Vagina (tissue), 2 donors: ENCODE data around the gene TRMT1L. TPM values are rescaled to one million over a fixed set of nuclear protein-coding genes. Genes with fewer than 3 reads are reported as not detected.

ENCODE experiments used
- DNase-seq, 2 donors: peaks; one replicate each; pipeline ENCODE4 v3.0.0-alpha.2; 2017; ENCODE audit errors: extremely low spot score in 2 of 2
- H3K27ac ChIP-seq: fragments of 200-600 bp; sonication (generic); one replicate; pipeline ENCODE4 v1.5.1; 2019
- H3K27me3 ChIP-seq: fragments of 200-600 bp; sonication (generic); one replicate; pipeline ENCODE4 v1.5.1; 2019
- H3K36me3 ChIP-seq, 2 donors: fragments of 200-600 bp; sonication (generic); one replicate each; pipeline ENCODE4 v1.5.1; 2017 to 2019
- H3K4me1 ChIP-seq: fragments of 200-600 bp; sonication (generic); one replicate; pipeline ENCODE4 v1.5.1; 2019
- H3K4me3 ChIP-seq, 2 donors: fragments of 200-600 bp; sonication (generic); 1 replicate in 1 of 2; 2 replicates in 1 of 2; pipeline ENCODE4 v1.5.1; 2016 to 2019
- H3K9me3 ChIP-seq: fragments of 200-600 bp; sonication (generic); one replicate; pipeline ENCODE4 v1.5.1; 2019
- POLR2A ChIP-seq, 2 donors: fragments of 450-650 bp; IDR thresholded peaks; one replicate each; pipeline ENCODE4 v1.6.1; 2017; ENCODE audit warnings: antibody characterized with exemption in 2 of 2, mild to moderate bottlenecking in 2 of 2, moderate library complexity in 2 of 2
- POLR2AphosphoS5 ChIP-seq, 2 donors: sonication (generic); formaldehyde crosslinking; IDR thresholded peaks; one replicate each; pipeline ENCODE4 v1.9.0; 2017; ENCODE audit warnings: antibody characterized with exemption in 2 of 2, mild to moderate bottlenecking in 2 of 2, low read depth in 1 of 2; ENCODE audit not compliant: insufficient read depth in 1 of 2
- intact Hi-C: fragments of 100-400 bp; cut with DNase I; formaldehyde crosslinking; loops from one replicate; pipeline ENCODE4 v1.15.1; 2023
- total RNA-seq: library from RNA; depleted of rRNA; stranded (reverse); fragments of >200 nt; gene quantifications from one replicate; pipeline ENCODE4 v1.2.3, GENCODE V29; 2016
- TF ChIP-seq, protein P1 (sequence below), 3 experiments: fragments of 450-650 bp in 2 of 3; fragments of 200-600 bp in 1 of 3; sonication (generic) in 1 of 3; IDR thresholded peaks; one replicate each; pipeline ENCODE4 v1.5.1; 2017 to 2019; ENCODE audit warnings: antibody characterized with exemption in 3 of 3, mild to moderate bottlenecking in 2 of 3, moderate library complexity in 2 of 3

TRMT1L gene
- total RNA-seq, 1 donor from 2014 or later, result 23.1 TPM

DNA sequence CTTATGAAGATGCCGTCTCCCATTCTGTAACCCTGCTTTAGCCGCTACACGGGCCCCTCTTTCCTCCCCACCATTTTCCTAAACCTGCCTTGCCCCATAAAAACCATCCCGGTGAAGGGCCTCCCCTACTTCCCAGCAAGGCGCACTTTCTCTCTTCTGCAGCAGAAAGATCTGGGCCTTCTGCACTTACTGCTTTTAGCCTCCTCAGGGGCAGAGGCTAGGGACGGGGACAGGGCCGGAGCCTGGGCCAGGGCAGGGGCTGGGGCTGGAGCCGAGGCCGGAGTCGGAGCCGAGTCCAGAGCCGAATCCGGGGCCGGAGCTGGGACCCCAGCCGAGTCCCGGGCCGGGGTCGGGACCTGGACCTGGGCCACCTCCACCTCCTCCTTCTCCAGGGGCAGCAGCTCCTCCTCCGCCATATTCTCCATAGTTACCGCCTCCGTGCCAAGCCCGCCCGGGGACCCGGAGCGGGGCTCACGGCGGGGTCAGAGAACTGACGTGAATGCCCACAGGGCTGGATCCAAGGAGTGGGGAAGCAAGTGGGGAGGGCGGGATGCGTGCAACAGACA is 382 bp downstream of the TRMT1L start:
- H3K9me3 ChIP-seq, result no peaks in the 10 kb centered on the region
- peak overlapping the region; percentile 99 for H3K27ac ChIP-seq
- H3K27me3 ChIP-seq, result no peaks in the 10 kb centered on the region
- intact Hi-C loops, result loop anchor here (10.0 kb wide), 1 partner anchor 772 kb away; the partner anchor contains the start of gene C1orf21
- H3K4me1 ChIP-seq, result peaks cover 44% of the 10 kb centered on the region
- H3K36me3 ChIP-seq, result peaks cover 0 to 4% of the 10 kb centered on the region in 2 donors
- TF ChIP-seq, protein P1, sequence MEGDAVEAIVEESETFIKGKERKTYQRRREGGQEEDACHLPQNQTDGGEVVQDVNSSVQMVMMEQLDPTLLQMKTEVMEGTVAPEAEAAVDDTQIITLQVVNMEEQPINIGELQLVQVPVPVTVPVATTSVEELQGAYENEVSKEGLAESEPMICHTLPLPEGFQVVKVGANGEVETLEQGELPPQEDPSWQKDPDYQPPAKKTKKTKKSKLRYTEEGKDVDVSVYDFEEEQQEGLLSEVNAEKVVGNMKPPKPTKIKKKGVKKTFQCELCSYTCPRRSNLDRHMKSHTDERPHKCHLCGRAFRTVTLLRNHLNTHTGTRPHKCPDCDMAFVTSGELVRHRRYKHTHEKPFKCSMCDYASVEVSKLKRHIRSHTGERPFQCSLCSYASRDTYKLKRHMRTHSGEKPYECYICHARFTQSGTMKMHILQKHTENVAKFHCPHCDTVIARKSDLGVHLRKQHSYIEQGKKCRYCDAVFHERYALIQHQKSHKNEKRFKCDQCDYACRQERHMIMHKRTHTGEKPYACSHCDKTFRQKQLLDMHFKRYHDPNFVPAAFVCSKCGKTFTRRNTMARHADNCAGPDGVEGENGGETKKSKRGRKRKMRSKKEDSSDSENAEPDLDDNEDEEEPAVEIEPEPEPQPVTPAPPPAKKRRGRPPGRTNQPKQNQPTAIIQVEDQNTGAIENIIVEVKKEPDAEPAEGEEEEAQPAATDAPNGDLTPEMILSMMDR (IDR thresholded peaks at IDR 0.05), result no peak
- TF ChIP-seq POLR2AphosphoS5 (IDR thresholded peaks at IDR 0.05; ENCODE audit: insufficient read depth in 1 of 2, low read depth in 1 of 2), result no peak
- TF ChIP-seq POLR2A (IDR thresholded peaks at IDR 0.05), result no peak
- DNase-seq, result peak in 1 of 2 donors; percentile 91
- H3K4me3 ChIP-seq, result peak overlapping the region; percentile 96 to 98

DNA sequence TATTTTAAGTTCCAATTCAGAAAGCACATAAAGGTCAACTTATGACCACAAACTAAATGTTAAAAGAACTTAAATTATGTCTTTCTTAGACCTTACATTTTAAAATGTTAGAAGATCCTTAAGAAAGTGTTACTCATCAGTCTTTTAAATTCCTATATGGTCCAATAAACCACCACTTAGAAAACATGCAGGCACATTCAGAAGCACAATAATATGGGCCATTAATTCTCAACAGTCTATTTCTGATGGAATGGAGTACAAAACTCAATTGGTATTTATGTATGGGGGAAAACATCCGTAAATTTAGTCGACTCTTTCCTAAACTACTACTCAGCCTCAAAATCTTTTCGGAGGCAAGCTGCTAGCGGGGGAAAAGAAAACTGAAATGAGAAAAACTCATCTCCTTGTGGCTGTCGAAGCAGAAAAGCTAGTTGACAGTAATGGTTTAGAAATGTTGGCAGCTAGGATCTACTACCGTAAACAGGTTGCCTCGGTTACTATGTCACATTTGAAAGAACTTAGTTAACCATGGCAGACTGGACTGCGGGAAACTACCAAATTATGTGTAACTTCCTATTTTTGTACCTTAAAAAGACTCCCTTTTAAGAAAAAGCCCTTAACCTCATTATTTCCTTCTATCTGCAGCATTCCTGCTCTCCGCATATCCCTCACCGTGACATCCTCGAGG is 1.0 kb downstream of the TRMT1L start:
- H3K4me3 ChIP-seq, result peak overlapping the region; percentile 96 to 98
- H3K27ac ChIP-seq, result peak overlapping the region; percentile 99
- no peaks in the 10 kb centered on the region for H3K36me3 ChIP-seq
- TF ChIP-seq, protein P1 (IDR thresholded peaks at IDR 0.05), result no peak
- no peak for TF ChIP-seq POLR2AphosphoS5 (IDR thresholded peaks at IDR 0.05; ENCODE audit: insufficient read depth in 1 of 2, low read depth in 1 of 2)
- TF ChIP-seq POLR2A (IDR thresholded peaks at IDR 0.05), result no peak
- H3K4me1 ChIP-seq, result peaks cover 44% of the 10 kb centered on the region
- H3K27me3 ChIP-seq, result no peaks in the 10 kb centered on the region
- intact Hi-C loops, result loop anchor here (10.0 kb wide), 1 partner anchor 771 kb away; the partner anchor contains the start of gene C1orf21
- no peak for DNase-seq
- no peaks in the 10 kb centered on the region for H3K9me3 ChIP-seq

DNA sequence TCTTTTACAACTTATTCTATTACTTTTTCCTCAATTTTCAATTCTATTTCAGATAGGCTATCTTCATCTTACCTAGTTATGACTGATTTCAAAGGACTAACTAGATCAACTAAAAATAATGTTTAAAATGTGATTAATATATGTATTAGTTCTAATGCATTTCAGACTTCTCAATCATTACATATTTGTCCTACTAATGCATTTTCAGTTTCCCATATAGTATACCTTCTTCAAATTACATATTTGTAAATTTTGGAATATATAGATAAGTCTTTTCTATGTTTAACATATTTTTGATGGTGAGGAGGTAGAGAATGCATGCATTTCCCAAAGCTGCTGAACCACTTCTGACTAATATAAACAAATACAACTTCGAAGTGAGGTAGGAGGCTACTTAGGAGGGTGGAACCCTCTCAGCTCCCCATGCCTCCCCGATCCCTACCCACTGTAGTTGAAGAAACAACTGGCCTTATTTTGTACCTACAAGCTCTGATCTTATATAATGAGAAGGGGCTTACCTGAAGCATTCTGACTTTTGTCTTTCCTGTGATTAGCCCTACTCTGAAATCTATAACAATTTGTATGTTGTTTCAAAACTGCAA is 1.7 kb downstream of the TRMT1L start:
- Histone ChIP-seq H3K9me3 (no peaks in the 10 kb centered on the region), H3K36me3 (peaks cover 0 to under 1% of the 10 kb centered on the region in 2 donors), H3K27me3 (no peaks in the 10 kb centered on the region), H3K4me1 (peaks cover 44% of the 10 kb centered on the region), H3K4me3 (peak overlapping the region; percentile 96 to 98), H3K27ac (peak overlapping the region; percentile 99)
- DNase-seq, result no peak
- TF ChIP-seq, protein P1 (IDR thresholded peaks at IDR 0.05), result no peak
- TF ChIP-seq POLR2A (IDR thresholded peaks at IDR 0.05) (no peak), POLR2AphosphoS5 (IDR thresholded peaks at IDR 0.05; ENCODE audit: insufficient read depth in 1 of 2, low read depth in 1 of 2) (no peak)
- intact Hi-C loops, result loop anchor here (10.0 kb wide), 1 partner anchor 770 kb away; the partner anchor contains the start of gene C1orf21

DNA sequence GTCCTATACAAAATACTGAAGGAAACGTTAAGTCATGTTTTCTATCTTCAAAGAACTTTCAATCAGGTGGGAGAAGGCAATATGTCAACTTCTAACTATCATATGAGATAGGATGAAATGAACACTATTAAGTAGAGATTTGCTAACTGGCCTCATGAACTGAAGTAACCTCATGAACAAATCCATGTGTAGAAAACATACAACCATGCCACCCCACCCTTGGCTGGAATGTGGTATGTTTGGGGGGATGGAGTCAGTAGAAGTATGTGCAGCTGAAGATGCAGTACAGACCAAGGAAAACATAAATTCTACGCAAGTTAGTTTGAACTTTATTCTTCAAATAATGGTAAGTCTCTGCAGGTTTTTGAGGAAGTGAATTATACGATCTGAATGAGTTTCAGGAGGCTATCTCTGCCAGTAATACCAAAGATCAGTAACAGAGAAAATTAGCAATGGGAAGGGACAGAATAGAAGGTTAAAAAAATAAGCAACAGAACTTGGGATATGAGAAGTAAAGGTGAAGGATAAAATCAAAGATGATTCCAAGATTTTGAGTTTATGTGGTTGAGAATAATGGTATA is 4.5 kb downstream of the TRMT1L start:
- intact Hi-C loops, result loop anchor here (10.0 kb wide), 1 partner anchor 767 kb away; the partner anchor contains the start of gene C1orf21
- DNase-seq, result no peak
- no peak overlapping the region for H3K4me3 ChIP-seq
- no peaks in the 10 kb centered on the region for H3K9me3 ChIP-seq
- no peaks in the 10 kb centered on the region for H3K27me3 ChIP-seq
- peaks cover 0 to 22% of the 10 kb centered on the region in 2 donors for H3K36me3 ChIP-seq
- peaks cover 30% of the 10 kb centered on the region for H3K4me1 ChIP-seq
- no peak overlapping the region for H3K27ac ChIP-seq
- no peak for TF ChIP-seq POLR2A (IDR thresholded peaks at IDR 0.05)
- no peak for TF ChIP-seq POLR2AphosphoS5 (IDR thresholded peaks at IDR 0.05; ENCODE audit: insufficient read depth in 1 of 2, low read depth in 1 of 2)
- TF ChIP-seq, protein P1 (IDR thresholded peaks at IDR 0.05), result no peak
